Midbrain (tissue), 1 donor: ENCODE measurements around the gene RSAD1.

Experiments used
- DNase-seq: peaks from one replicate; lab custom pipeline; 2025; lab: John Stamatoyannopoulos, UW

The RSAD1 gene

DNA sequence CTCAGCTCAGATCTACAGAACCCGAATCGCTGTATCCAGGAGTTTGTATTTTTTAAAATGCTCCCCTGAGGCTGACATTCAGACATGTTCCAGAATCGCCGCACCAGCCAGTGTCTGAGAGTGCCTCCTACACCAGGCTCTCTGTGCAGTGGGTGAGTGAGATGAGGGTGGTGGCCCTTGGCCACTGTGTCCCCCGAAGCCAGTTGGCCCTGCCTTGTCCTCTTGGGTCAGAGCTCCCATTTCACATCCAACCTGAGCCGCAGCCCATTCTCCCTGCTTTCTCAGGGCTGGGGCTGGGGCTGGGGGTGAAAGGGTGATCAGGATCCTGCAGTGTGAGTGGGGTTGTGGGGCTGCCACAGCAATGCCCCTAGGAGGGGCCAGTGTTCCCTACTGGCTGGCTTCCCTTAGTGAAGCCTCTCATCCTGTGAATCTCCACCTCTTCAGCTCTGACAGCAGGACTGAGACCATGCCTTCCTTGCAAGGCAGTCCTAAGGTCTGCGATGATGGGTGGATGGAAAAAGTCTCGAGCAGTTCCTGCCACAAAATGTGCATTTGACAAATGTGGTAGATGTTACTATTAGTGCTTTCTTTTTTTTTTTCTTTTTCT is 16.7 kb downstream of the RSAD1 start:
- DNase-seq: no peak

DNA sequence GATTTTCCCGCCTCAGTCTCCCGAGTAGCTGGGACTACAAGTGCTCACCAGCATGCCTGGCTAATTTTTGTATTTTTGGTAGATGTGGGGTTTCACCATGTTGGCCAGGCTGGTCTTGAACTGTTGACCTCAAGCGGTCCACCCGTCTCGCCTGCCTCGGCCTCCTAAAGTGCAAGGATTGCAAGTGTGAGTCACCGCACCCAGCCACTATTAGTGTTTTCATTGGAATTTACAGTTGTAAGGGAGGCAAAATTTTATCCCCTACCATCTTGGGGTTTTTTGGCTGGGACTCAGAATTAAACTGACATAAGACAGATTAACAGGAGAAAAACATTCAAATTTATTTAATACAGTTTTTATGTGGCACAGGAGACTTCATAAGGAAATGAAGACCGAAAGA is 17.3 kb downstream of the RSAD1 start:
- no peak for DNase-seq

DNA sequence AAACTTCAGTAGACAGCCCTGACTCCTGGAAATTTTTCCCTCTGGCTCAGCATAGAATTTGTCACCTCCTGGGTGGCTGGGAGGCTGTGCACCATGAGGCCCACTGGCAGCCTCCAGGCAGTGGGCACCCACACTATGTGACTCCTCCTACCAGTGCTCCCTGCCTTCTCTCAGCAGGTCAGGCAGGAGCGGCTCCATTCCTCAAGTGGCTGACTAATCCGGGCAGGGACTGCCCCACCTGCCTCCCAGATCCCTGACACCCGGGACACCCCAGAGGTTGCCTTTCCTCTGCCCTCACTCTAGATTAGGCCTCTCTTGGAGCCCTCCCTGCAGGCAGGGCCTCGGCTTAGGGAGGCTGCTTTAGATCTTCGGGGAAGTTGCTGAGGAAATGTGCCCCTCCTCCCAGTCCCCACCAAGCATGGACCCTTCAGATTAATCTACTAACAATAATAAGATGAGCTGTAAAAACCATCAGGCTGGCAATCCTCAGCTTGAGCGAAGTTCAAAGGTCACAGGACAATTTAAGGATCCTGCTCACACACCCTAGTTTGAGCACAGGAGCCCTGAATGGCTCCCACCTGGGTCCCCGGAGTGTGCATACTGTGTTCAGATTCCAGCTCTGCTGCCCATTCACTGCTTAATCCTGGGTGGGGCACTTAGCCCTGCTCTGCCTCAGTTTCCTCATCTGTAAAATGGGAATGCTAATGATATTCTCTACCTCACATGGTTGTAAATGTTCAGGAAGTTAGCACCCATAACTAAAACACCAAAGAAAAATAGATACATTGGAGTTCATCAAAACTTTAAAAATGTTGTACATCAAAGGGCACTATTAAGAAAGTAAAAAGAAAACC is 19.6 kb downstream of the RSAD1 start:
- no peak for DNase-seq

DNA sequence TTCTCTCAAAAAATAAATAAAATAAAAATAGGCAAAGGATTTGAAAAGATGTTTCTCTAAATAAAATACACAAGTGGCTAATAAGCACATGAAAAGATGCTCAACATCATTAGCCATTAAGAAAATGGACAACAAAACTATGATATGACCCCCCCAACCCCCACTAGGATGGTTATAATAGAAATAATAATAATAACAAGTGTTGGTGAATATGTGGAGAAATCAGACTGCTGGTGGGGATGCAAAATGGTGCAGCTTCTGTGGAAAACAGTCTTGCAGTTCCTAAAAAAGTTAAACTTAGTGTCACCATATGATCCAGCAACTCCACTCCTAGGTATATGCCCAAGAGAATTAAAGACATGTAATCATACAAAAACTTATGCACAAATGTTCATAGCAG is 20.6 kb downstream of the RSAD1 start:
- DNase-seq: no peak

DNA sequence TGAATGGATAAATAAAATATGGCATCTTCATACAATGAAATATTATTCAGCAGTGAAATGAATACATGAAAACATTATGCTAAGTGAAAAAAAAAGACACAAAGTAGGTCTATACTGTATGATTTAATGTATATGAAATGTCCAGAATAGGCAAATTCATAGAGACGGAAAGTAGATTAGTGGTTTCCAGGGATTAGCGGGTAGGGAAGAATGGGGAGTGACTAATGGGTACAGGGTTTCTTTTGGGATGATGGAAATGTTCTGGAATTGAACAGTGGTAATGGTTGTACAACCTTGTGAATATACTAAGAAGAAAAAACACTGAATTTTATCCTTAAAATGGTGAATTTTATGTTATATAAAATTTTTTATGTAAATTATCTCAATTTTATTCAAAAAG is 21.1 kb downstream of the RSAD1 start:
- DNase-seq: no peak

DNA sequence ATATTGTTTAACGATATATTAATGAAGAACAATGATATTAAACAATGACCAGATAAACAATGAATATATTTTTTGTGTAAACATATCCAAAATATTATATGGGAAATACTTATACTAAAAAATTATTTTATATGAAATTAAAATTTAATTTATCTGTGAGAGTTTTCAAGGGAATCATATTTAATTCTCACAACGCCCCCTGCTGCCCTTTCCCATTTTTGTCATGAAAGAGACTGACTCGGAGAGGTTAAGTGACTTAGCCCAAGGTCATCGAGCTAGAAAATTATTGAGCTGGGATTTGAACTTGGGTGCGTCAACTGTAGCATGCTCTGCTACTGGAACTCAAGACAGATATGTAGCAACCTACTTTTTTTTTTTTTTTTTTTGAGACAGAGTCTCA is 22.4 kb downstream of the RSAD1 start:
- no peak for DNase-seq

DNA sequence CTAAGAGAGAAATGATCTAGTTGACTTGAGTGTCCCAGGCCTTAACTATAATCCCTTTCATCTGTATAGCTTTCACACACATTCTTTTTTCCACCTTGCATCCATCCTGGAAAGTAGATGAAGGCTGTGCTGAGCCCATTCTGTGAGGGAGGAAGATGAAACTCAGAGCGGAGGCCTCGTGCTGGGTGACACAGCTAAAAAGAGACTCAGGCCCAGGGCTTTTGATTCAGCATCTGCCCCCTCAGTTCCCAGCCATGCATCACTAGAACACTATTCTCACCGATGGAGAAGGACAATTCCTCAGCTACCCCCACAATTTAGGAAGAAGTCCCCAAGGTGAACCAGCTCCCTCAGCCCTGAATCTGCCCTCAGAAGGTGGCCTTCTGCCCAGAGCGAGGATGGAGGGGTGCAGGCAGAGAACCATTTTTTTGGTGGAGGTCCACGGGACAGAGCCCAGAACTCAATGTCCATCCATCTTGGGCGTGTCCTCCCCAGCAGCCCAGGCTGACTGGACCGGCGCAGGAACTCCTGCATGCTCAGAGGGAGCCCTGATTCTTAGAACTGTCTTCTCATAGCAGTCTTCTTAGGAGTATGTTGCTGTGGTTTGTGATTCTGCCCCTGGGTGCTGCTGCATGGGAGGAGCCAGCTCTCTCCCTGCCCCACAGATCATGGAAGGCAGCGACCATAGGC is 23.8 kb downstream of the RSAD1 start:
- DNase-seq: no peak

DNA sequence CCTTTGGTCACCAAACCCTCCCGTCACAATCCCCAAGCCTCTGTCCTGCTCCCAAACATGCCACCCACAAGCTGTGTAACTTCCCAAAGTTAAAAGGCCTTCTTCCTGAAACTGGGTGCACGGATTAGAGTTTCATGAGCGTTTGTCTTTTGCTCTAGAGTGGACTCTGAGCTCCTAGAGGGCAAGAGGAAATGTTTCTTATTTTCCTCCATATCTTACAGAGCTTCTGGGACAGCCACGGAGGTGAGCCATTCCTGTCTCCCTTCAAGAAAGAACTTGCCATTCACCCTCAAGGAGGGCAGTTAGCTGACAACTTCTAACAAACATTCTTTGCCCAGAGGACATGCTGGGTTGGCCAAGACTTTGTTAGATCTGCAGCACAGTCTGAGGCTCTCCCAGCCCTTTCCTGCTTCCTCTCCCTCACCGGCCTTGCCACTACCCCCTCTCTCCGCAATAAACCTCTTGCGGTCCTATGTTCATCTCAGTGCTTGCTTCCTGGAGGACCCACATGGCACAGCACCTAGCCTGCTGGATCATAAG is 27.0 kb downstream of the RSAD1 start:
- no peak for DNase-seq

DNA sequence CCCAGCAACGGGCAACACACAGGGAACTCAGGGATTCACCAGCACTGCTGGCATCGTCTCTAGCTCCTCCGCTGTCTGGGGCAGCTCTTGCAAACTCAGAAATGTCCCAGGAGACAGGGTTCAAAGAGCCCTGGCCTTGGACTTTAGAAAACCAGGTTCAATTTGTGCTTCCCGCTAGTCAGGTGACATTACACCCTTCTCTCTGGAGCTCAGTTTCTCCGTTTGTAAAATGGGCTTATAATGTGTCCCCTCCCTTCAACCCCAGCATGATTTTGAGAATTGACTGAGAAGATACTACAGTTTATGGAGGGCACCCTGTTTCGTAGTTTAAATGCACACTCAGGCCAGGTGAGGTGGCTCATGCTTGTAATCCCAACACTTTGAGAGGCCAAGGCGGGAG is 27.6 kb downstream of the RSAD1 start:
- DNase-seq: no peak

DNA sequence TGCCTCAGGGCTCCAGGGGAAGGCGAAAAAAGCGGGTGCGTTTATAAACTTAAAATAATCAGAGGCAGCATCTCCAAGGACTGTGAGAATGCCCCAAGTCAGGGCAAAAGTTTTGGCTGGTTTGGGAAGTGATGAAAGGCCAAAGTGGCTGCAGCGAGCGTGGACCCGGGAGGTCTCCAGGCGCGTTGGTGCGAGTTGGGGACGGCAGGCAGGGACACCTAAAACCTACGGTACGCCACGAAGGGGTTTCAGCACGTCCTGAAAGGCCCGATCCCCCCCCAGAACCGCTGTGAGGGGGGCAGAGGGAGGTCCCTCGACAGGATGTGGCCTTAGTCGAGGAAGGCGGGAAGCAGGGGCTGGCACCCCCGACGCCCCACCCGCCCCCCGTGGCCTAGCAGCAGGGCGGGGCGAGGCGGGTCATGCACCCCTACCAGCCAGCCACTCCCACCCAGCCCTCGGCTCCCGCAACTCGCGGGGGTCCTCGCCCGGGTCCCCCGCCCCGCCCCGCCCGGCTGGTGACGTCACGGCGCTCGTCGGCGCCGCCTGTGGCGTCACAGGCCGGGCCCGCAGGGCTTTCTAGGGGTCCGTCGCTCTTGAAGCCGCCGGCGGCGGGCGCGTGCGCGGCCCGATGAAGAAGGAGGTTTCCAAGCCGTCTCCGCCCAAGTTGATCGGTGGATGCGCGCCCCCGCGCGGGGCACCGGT is 29.4 kb downstream of the RSAD1 start, which contains the start of gene MYCBPAP:
MYCBPAP (plus strand) TSS at position 569 of the 702 bp plus-strand sequence. CDS start 236 bp downstream, outside the sequence.
- DNase-seq: peak; percentile 70

DNA sequence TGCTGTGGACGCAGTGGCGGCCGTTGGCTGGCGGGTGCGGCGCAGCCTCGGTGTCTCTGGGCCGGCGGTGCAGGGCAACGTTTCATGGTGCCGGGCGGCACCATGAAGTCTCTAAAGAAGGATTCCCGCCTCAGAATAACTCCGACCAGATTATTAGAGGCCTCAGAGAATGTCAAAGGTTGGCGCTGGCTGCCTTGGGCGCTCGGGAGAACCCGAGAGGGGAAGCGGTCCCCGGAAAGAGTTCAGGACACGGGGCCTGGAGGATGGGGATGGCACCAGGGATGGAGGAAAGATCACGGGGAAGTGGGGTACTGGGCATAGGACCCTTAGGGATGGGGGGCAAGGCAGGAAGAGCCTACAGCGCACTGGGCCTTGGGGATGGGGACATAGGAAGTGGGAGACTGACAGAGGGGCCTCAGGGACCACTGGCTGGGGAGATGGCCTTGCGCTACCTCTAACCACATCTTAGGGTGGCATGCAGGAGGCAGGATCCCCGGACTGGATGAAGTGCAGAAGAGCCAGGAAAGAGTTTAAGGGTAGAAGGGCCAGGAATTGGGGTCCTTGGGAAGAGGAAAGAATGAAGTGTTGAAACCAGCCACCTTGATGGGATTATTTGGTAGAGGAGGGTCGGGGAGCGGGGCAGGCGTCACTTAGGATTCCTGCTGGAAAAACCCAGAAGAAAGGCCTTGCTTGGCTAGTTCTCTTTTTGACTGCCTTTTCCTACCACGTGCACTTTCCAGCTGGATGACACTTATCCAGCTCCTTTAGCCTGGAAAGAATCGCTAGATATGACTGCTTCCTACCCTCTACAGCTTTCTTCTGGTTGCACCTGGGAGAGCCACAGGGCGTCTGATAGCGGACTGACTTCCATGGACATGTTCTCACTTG is 30.2 kb downstream of the RSAD1 start:
- no peak for DNase-seq

DNA sequence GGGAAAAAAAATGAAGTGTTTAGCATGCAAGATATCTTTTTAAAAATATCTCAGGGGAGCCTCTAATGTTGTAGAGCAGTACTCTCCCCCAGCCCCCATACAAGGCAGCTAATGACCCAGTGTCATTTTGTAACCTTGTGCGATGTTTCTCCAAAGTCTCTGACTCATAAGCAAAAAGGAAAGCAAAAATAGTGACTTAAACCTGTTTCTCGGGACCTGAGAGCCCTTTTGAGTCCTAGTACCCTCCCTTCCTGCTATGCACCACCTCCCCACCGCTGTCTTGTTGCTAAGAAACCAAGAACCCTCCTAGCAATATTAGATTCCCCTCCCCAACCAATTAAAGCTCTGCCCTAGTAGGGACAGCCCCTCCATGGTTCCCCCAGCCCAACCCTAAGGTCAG is 32.4 kb downstream of the RSAD1 start:
- DNase-seq: no peak

DNA sequence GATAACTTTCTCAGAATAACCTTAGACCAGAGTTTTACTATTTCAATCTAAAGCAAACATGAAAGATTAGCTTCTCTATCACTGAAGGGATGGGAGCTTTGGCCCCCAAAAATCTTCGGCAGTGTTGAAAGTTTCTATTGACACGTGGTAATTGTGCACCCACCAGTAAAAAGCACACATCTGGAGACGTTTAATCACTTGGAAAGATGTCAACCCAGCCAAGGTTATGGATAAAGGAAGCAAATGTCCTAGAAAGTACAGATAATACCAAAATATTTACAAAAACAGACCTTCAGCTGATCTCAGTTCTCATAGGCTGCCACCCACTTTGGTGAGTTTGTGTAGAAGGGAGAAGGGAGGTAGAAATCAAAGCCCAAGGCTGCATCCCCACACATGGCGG is 34.8 kb downstream of the RSAD1 start:
- DNase-seq: no peak

DNA sequence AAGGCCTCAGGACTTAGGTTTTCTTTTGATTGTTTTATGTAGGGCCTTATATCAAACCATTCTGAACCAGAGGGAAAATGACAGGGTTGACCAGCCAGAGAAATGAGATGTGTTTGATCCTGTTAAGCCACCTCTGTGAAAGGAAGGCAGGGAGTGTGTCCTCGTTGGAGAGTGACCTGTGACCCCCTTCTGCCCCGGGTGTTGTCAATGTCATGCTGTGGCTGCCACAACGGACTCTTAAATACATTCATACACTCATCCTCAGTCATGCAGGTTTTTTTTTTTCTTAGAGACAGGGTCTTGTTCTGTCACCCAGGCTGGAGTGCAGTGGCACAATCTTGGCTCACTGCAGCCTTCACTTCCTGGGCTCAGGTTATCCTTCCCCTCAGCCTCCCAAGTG is 35.7 kb downstream of the RSAD1 start:
- DNase-seq: no peak

DNA sequence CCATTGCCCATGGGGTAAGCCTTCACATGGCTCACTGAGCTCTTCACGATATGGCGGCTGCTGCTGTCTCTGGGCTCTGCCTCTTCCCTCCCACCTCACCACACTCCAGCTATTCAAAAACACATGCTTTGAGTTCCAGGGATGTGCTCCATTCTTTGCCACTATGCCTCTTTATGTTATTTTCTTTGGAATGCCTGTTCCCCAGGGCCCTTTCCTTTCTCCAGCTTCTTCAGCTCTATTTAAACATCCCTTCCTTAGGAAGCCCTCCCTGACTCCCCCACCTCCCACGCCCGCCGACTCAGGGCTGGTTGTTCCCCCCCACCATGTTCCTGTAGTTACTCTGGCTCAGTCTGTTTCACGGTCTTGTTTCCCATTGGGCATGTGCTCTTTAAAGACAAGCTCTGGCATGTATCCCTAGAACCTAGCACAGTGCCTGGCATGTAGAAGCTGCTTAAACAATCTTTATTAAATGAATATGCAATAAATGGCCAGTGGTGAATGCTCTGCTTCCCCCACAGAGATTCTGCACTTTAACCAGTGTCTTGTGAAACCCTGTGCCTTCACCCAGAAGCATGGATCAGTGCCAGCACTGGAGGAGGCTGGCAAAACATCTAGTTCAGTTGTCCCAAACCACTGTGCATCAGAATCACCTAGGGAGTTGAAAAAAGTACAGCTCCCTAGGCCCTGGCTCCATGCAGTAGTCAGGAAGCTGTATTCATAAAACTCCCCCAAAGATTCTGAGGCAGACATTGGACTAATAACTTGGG is 36.5 kb downstream of the RSAD1 start:
- no peak for DNase-seq

DNA sequence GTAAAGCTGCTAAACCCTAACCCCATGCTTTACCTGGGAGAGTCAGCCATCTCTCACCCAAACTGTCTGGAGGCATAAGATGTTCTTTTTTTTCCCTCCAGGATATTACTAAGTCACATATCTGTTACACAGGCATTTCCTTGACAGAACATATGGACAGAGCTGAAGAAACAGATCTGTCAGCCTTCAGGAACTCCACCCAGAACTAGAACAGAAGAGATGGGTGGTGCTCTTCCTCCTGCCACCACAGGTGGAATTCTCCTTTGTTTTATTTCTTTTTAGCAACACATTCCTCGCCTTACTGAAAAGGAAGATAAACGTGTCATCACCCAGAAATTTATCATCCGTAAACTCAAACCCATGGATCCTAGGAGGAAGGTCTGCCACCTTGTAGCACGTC is 38.4 kb downstream of the RSAD1 start:
- no peak for DNase-seq

DNA sequence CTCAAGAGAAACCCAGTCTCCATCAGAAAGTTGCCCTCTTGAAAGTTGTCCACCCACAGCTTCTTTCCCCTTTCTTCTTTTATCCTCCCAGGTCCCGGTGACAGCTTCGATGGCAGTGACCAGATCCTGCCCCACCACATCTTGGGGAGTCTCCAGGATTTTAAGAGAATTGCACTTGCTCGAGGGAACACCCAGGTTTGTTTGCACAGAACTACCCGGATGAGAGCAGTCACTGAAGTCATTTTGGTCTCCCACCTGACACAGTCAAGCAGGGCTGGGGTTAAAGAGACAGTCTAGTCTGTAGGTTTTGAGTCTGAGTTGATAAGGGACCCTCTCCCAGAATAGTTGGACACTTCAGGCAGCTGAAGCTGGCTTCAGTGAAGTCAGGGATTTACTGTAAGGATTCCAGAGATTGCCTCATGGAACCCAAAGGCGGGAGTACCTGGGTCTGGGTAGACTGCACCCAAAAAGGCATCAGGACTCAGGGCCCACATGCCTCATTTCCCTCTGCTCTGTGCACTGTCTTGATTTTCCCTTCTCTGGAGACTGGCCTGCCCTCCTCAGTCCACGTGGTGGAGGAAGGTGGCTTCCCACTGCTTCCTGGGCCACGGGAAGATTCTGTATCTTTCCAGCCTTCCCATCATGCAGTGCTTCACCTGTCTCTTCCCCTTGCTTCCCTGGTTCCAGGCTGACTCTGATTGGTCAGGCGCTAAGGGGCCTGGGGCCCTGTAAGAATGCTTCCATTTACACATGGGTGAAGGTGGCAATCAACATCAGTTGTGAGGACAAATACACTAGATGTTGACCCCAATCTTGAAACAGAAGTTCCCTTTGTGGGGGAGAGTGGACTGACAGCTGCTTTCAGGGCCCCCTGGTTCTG is 39.1 kb downstream of the RSAD1 start:
- no peak for DNase-seq

DNA sequence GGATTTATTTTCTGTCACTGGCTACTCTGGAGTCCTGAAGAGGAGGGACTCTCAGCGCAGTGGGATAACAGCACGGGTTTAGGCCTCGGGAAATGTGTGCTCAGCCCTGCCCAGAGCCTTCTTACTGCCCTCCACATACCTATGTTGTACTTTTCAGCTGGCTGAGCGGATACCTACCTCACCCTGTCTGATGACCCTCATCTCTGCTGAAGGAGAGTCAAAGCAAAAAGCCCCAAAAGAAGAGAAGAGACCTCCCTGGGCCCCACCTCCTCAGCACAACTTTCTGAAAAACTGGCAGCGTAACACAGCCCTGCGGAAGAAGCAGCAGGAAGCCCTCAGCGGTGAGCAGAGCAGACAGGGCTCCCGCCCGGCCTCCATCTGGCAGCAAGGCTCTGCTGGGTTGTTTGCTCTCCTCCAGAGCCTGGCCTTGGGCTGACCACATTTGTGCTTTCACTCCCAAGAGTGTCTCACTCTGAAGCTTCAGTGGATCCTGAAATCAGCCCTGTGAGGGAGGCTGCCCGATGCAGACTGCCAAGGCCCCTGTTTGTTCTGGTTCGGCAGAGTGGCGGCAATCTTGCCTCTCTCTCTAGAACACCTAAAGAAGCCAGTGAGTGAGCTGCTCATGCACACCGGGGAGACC is 39.8 kb downstream of the RSAD1 start:
- no peak for DNase-seq
